Activated gamma-delta T cell treated with Interleukin-2 at 50 U/mL for 16 hours (primary cell): ENCODE data around the gene CCDC40.

Experiments
- DNase-seq: peaks from one replicate; pipeline ENCODE4 v3.0.0-alpha.2; 2020

The CCDC40 gene

GRCh38 chr17:80147035-80147822, 110.8 kb downstream of the CCDC40 start, which contains the start of gene EIF4A3:
Gene EIF4A3, minus strand, starts transcription at chr17:80147128. Its CDS starts 167 bp downstream, at chr17:80146961.
- peak; percentile 95 for DNase-seq
